ENCODE data around the gene JMJD1C. TPM values are rescaled to one million over a fixed set of nuclear protein-coding genes. Genes with fewer than 3 reads are reported as not detected.

Gene JMJD1C
- total RNA-seq, 4 donors from 2014 or later, result 76.2 to 150 (median 101) TPM

GRCh38 chr10:63227207-63227895 is 238.4 kb downstream of the JMJD1C start:
- no peak overlapping the region for H3K4me3 ChIP-seq
- H3K36me3 ChIP-seq, result no peaks in the 10 kb centered on the region
- H3K4me1 ChIP-seq, result peaks cover 0 to 62% (median 2%) of the 10 kb centered on the region in 3 donors
- TF ChIP-seq POLR2A (IDR thresholded peaks at IDR 0.05), result no peak
- no peak for TF ChIP-seq POLR2AphosphoS5 (IDR thresholded peaks at IDR 0.05)
- no peak for TF ChIP-seq EP300 (IDR thresholded peaks at IDR 0.05)
- no peak for TF ChIP-seq CTCF (IDR thresholded peaks at IDR 0.05)
- H3K27ac ChIP-seq, result peak overlapping the region in 1 of 4 donors; percentile 27
- no peaks in the 10 kb centered on the region for H3K27me3 ChIP-seq
- no peak for ATAC-seq
- H3K9me3 ChIP-seq, result no peaks in the 10 kb centered on the region
- WGBS, 2 donors (ENCODE audit: low coverage in 1 of 2), result 44 to 48% methylated on average over 3 of the region's 3 CpGs

- TF ChIP-seq EP300 (IDR thresholded peaks at IDR 0.05) (no peak), POLR2AphosphoS5 (IDR thresholded peaks at IDR 0.05) (no peak), CTCF (IDR thresholded peaks at IDR 0.05) (no peak), POLR2A (IDR thresholded peaks at IDR 0.05) (no peak)
- no peak for ATAC-seq
- WGBS, 2 donors (ENCODE audit: low coverage in 1 of 2), result 62 to 100% methylated on average over 1 of the region's 1 CpG
These were observed 241.5 kb downstream of the JMJD1C start for GRCh38 chr10:63224241-63224640.

GRCh38 chr10:63221950-63222349 is 243.8 kb downstream of the JMJD1C start:
- no peaks in the 10 kb centered on the region for H3K36me3 ChIP-seq
- ATAC-seq, result no peak
- no peak overlapping the region for H3K4me3 ChIP-seq
- TF ChIP-seq EP300 (IDR thresholded peaks at IDR 0.05) (no peak), CTCF (IDR thresholded peaks at IDR 0.05) (no peak), POLR2AphosphoS5 (IDR thresholded peaks at IDR 0.05) (no peak), POLR2A (IDR thresholded peaks at IDR 0.05) (no peak)
- H3K9me3 ChIP-seq, result no peaks in the 10 kb centered on the region
- H3K27me3 ChIP-seq, result no peaks in the 10 kb centered on the region
- no peak overlapping the region for H3K27ac ChIP-seq
- WGBS, 2 donors (ENCODE audit: low coverage in 1 of 2), result 60 to 85% methylated on average over 1 to 4 of the region's 4 CpGs
- peaks cover 3 to 39% (median 4%) of the 10 kb centered on the region in 3 donors for H3K4me1 ChIP-seq

More at GRCh38 chr10:63224241-63224640, 241.5 kb downstream of the JMJD1C start:
- no peaks in the 10 kb centered on the region for H3K36me3 ChIP-seq
- H3K9me3 ChIP-seq, result no peaks in the 10 kb centered on the region
- H3K4me3 ChIP-seq, result no peak overlapping the region
- no peak overlapping the region for H3K27ac ChIP-seq
- H3K4me1 ChIP-seq, result peaks cover 0 to 40% (median 2%) of the 10 kb centered on the region in 3 donors
- no peaks in the 10 kb centered on the region for H3K27me3 ChIP-seq

- no peak for TF ChIP-seq EP300 (IDR thresholded peaks at IDR 0.05)
- TF ChIP-seq POLR2A (IDR thresholded peaks at IDR 0.05), result no peak
- TF ChIP-seq POLR2AphosphoS5 (IDR thresholded peaks at IDR 0.05), result no peak
- no peak for TF ChIP-seq CTCF (IDR thresholded peaks at IDR 0.05)
- no peaks in the 10 kb centered on the region for H3K27me3 ChIP-seq
- WGBS, 2 donors (ENCODE audit: low coverage in 1 of 2), result 76 to 84% methylated on average over 5 of the region's 5 CpGs
These were observed 246.0 kb downstream of the JMJD1C start for GRCh38 chr10:63219749-63220148.

GRCh38 chr10:63217120-63217605 is 248.6 kb downstream of the JMJD1C start:
- H3K9me3 ChIP-seq, result no peaks in the 10 kb centered on the region
- peaks cover 0 to 24% of the 10 kb centered on the region in 2 donors for H3K36me3 ChIP-seq
- no peaks in the 10 kb centered on the region for H3K27me3 ChIP-seq
- ATAC-seq, result peak; percentile 69
- 7 to 17% methylated on average over 1 to 3 of the region's 3 CpGs for WGBS, 2 donors (ENCODE audit: low coverage in 1 of 2)
- no peak overlapping the region for H3K4me3 ChIP-seq
- TF ChIP-seq CTCF (IDR thresholded peaks at IDR 0.05), result peak; percentile 67 to 83 (median 72)
- no peak for TF ChIP-seq POLR2A (IDR thresholded peaks at IDR 0.05)
- peaks cover 6 to 40% (median 6%) of the 10 kb centered on the region in 3 donors for H3K4me1 ChIP-seq
- H3K27ac ChIP-seq, result peak overlapping the region in 1 of 4 donors; percentile 37

More at GRCh38 chr10:63219749-63220148, 246.0 kb downstream of the JMJD1C start:
- no peak for ATAC-seq
- H3K36me3 ChIP-seq, result peaks cover 0 to 8% of the 10 kb centered on the region in 2 donors
- no peak overlapping the region for H3K4me3 ChIP-seq
- H3K27ac ChIP-seq, result no peak overlapping the region
- peaks cover 6 to 38% (median 6%) of the 10 kb centered on the region in 3 donors for H3K4me1 ChIP-seq
- no peaks in the 10 kb centered on the region for H3K9me3 ChIP-seq
